ENCODE measurements around the gene RANBP3L. TPM values are rescaled to one million over a fixed set of nuclear protein-coding genes. Genes with fewer than 3 reads are reported as not detected.

RANBP3L gene
- total RNA-seq, result 13.3 TPM

DNA sequence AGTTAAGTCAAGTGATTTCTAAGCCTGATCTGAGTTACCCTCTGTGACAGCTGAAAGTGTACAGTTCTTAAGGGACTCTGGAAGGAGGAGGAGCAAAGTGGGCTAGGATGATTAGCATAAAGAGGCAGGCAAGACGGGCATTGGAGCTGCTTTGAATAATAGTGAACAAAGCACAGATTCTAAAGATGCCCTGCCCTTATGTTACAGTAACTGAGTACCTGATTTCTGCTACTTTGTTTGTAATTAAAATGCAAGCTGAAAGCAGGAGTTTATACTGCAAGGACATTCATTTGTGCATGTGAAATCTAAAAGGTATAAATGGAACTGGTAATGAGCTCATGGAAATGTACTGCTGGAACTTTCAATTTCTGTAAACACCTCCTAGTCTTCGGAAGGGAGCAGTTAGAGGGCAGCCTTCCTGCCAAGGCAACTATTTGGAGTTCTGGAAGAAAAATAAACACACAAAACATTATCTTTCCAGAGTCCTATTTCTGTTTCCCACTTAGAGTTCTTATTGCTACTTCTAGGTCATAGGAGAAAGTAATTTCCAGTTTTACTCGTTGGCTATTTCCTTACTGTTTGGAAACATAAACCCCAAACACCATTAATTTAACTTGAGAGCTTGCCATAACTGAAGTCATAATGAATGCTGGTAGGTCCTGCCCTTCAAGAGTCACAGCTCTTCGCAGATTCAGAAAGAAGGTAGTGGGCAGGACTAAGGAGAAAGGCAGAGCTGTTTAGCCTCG lies at the start of gene RANBP3L:
RANBP3L (minus strand) TSS at position 45 of the 746 bp plus-strand sequence. CDS start 486 bp downstream, outside the sequence.

GRCh38 chr5:36241631-36242533 lies 59.8 kb downstream of the RANBP3L start, which contains the start of gene NADK2:
Gene NADK2, minus strand, starts transcription at chr5:36241925. Its CDS starts 127 bp downstream, at chr5:36241798.

Other genes with a start within 250 kb of the RANBP3L start
- gene UGT3A2, start 235.0 kb downstream of the RANBP3L start, total RNA-seq, result 4.4 TPM
- gene LMBRD2, start 150.0 kb downstream of the RANBP3L start, total RNA-seq, result 14.7 TPM
- 29.9 TPM for gene SKP2, start 149.8 kb downstream of the RANBP3L start, total RNA-seq
- 40.8 TPM for gene NADK2, start 60.0 kb downstream of the RANBP3L start, total RNA-seq